ENCODE data around the gene CAMTA1. TPM values are rescaled to one million over a fixed set of nuclear protein-coding genes. Genes with fewer than 3 reads are reported as not detected.

Gene CAMTA1
- total and polyA plus RNA-seq, 4 donors = 18.0 to 93.5 (median 35.8) TPM

- DNase-seq (ENCODE audit: low spot score) = no peak
- Histone ChIP-seq H3K36me3 (ENCODE audit: control insufficient read depth in 4 of 4, insufficient read depth in 3 of 4, low read depth in 1 of 4, low read length in 3 of 4) (no peaks in the 10 kb centered on the region), H3K9me3 (ENCODE audit: control insufficient read depth in 4 of 4, low read length in 3 of 4) (no peaks in the 10 kb centered on the region), H3K4me3 (ENCODE audit: low read depth in 1 of 3, low read length in 3 of 3) (no peak overlapping the region), H3K27ac (ENCODE audit: low read depth in 1 of 2, low read length in 2 of 2) (no peak overlapping the region), H3K27me3 (ENCODE audit: control insufficient read depth in 4 of 4, insufficient read depth in 4 of 4, low read length in 3 of 4) (no peaks in the 10 kb centered on the region), H3K4me1 (ENCODE audit: control insufficient read depth in 4 of 4, insufficient read depth in 4 of 4, low read length in 3 of 4) (no peaks in the 10 kb centered on the region), H3K9ac (ENCODE audit: low read depth in 1 of 2, low read length in 2 of 2) (no peak overlapping the region)
- WGBS = 87% methylated on average over 38 of the region's 38 CpGs
- TF ChIP-seq HNF4A (conservative IDR thresholded peaks at IDR 0.05) = no peak
- TF ChIP-seq SP1 (IDR thresholded peaks at IDR 0.05) = no peak
- TF ChIP-seq EGR1 (IDR thresholded peaks at IDR 0.05; ENCODE audit: low read depth in 2 of 2) = no peak
- TF ChIP-seq, protein P1, sequence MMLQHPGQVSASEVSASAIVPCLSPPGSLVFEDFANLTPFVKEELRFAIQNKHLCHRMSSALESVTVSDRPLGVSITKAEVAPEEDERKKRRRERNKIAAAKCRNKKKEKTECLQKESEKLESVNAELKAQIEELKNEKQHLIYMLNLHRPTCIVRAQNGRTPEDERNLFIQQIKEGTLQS (IDR thresholded peaks at IDR 0.05) = no peak
- no peak for TF ChIP-seq RAD21 (IDR thresholded peaks at IDR 0.05)
- no peak for TF ChIP-seq RXRA (IDR thresholded peaks at IDR 0.05)
- TF ChIP-seq NR2F2 (IDR thresholded peaks at IDR 0.05) = no peak
Observed at GRCh38 chr1:7663451-7664146, 878.3 kb downstream of the CAMTA1 start.

DNA sequence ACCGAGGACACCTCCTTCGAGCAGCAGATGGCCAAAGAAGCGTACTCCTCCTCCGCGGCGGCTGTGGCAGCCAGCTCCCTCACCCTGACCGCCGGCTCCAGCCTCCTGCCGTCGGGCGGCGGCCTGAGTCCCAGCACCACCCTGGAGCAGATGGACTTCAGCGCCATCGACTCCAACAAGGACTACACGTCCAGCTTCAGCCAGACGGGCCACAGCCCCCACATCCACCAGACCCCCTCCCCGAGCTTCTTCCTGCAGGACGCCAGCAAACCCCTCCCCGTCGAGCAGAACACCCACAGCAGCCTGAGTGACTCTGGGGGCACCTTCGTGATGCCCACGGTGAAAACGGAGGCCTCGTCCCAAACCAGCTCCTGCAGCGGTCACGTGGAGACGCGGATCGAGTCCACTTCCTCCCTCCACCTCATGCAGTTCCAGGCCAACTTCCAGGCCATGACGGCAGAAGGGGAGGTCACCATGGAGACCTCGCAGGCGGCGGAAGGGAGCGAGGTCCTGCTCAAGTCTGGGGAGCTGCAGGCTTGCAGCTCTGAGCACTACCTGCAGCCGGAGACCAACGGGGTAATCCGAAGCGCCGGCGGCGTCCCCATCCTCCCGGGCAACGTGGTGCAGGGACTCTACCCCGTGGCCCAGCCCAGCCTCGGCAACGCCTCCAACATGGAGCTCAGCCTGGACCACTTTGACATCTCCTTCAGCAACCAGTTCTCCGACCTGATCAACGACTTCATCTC lies 879.1 kb downstream of the CAMTA1 start:
- TF ChIP-seq, protein P2, sequence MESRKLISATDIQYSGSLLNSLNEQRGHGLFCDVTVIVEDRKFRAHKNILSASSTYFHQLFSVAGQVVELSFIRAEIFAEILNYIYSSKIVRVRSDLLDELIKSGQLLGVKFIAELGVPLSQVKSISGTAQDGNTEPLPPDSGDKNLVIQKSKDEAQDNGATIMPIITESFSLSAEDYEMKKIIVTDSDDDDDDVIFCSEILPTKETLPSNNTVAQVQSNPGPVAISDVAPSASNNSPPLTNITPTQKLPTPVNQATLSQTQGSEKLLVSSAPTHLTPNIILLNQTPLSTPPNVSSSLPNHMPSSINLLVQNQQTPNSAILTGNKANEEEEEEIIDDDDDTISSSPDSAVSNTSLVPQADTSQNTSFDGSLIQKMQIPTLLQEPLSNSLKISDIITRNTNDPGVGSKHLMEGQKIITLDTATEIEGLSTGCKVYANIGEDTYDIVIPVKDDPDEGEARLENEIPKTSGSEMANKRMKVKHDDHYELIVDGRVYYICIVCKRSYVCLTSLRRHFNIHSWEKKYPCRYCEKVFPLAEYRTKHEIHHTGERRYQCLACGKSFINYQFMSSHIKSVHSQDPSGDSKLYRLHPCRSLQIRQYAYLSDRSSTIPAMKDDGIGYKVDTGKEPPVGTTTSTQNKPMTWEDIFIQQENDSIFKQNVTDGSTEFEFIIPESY (IDR thresholded peaks at IDR 0.05) = no peak
- TF ChIP-seq RAD21 (IDR thresholded peaks at IDR 0.05) = no peak
- TF ChIP-seq HNF4G (IDR thresholded peaks at IDR 0.05) = no peak
- TF ChIP-seq JUND (IDR thresholded peaks at IDR 0.05) = no peak
- TF ChIP-seq SP1 (IDR thresholded peaks at IDR 0.05) = no peak
- no peak for TF ChIP-seq GABPA (IDR thresholded peaks at IDR 0.05 in 1 of 2, conservative IDR thresholded peaks at IDR 0.05 in 1 of 2)
- TF ChIP-seq, protein P3, sequence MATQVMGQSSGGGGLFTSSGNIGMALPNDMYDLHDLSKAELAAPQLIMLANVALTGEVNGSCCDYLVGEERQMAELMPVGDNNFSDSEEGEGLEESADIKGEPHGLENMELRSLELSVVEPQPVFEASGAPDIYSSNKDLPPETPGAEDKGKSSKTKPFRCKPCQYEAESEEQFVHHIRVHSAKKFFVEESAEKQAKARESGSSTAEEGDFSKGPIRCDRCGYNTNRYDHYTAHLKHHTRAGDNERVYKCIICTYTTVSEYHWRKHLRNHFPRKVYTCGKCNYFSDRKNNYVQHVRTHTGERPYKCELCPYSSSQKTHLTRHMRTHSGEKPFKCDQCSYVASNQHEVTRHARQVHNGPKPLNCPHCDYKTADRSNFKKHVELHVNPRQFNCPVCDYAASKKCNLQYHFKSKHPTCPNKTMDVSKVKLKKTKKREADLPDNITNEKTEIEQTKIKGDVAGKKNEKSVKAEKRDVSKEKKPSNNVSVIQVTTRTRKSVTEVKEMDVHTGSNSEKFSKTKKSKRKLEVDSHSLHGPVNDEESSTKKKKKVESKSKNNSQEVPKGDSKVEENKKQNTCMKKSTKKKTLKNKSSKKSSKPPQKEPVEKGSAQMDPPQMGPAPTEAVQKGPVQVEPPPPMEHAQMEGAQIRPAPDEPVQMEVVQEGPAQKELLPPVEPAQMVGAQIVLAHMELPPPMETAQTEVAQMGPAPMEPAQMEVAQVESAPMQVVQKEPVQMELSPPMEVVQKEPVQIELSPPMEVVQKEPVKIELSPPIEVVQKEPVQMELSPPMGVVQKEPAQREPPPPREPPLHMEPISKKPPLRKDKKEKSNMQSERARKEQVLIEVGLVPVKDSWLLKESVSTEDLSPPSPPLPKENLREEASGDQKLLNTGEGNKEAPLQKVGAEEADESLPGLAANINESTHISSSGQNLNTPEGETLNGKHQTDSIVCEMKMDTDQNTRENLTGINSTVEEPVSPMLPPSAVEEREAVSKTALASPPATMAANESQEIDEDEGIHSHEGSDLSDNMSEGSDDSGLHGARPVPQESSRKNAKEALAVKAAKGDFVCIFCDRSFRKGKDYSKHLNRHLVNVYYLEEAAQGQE (IDR thresholded peaks at IDR 0.05) = no peak
- no peak for TF ChIP-seq YY1 (IDR thresholded peaks at IDR 0.05)
- TF ChIP-seq, protein P4, sequence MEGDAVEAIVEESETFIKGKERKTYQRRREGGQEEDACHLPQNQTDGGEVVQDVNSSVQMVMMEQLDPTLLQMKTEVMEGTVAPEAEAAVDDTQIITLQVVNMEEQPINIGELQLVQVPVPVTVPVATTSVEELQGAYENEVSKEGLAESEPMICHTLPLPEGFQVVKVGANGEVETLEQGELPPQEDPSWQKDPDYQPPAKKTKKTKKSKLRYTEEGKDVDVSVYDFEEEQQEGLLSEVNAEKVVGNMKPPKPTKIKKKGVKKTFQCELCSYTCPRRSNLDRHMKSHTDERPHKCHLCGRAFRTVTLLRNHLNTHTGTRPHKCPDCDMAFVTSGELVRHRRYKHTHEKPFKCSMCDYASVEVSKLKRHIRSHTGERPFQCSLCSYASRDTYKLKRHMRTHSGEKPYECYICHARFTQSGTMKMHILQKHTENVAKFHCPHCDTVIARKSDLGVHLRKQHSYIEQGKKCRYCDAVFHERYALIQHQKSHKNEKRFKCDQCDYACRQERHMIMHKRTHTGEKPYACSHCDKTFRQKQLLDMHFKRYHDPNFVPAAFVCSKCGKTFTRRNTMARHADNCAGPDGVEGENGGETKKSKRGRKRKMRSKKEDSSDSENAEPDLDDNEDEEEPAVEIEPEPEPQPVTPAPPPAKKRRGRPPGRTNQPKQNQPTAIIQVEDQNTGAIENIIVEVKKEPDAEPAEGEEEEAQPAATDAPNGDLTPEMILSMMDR (IDR thresholded peaks at IDR 0.05; ENCODE audit: low read depth, low read length, missing input control) = no peak
- no peak for TF ChIP-seq MAX (IDR thresholded peaks at IDR 0.05)
- TF ChIP-seq TAF1 (conservative IDR thresholded peaks at IDR 0.05) = no peak
- no peak for TF ChIP-seq NR2F2 (IDR thresholded peaks at IDR 0.05)
- no peak for TF ChIP-seq HNF4A (conservative IDR thresholded peaks at IDR 0.05)
- TF ChIP-seq EGR1 (IDR thresholded peaks at IDR 0.05; ENCODE audit: low read depth in 2 of 2) = no peak
- TF ChIP-seq RXRA (IDR thresholded peaks at IDR 0.05) = no peak
- TF ChIP-seq FOXA2 (IDR thresholded peaks at IDR 0.05) = no peak
- 91% methylated on average over 48 of the region's 48 CpGs for WGBS
- DNase-seq (ENCODE audit: low spot score) = no peak
- H3K27me3 ChIP-seq (ENCODE audit: control insufficient read depth in 4 of 4, insufficient read depth in 4 of 4, low read length in 3 of 4) = no peaks in the 10 kb centered on the region
- no peak overlapping the region for H3K9ac ChIP-seq (ENCODE audit: low read depth in 1 of 2, low read length in 2 of 2)
- H3K9me3 ChIP-seq (ENCODE audit: control insufficient read depth in 4 of 4, low read length in 3 of 4) = no peaks in the 10 kb centered on the region
- no peak overlapping the region for H3K4me3 ChIP-seq (ENCODE audit: low read depth in 1 of 3, low read length in 3 of 3)
- H3K27ac ChIP-seq (ENCODE audit: low read depth in 1 of 2, low read length in 2 of 2) = no peak overlapping the region
- H3K4me1 ChIP-seq (ENCODE audit: control insufficient read depth in 4 of 4, insufficient read depth in 4 of 4, low read length in 3 of 4) = no peaks in the 10 kb centered on the region
- no peaks in the 10 kb centered on the region for H3K36me3 ChIP-seq (ENCODE audit: control insufficient read depth in 4 of 4, insufficient read depth in 3 of 4, low read depth in 1 of 4, low read length in 3 of 4)

Measured in liver (tissue), 9 donors.